Activated CD4-positive, alpha-beta memory T cell treated with anti-CD3 and anti-CD28 coated beads for 36 hours (primary cell): ENCODE data around the gene GRID1. TPM values are rescaled to one million over a fixed set of nuclear protein-coding genes. Genes with fewer than 3 reads are reported as not detected.

Experiments
- CTCF ChIA-PET: fragments of 350-600 bp; sonication (Branson Sonifier 250); formaldehyde crosslinking; loops from one replicate; lab custom pipeline; 2021; ENCODE audit warnings: antibody characterized with exemption, inconsistent platforms; lab: Charles Lee
- POLR2A ChIA-PET: fragments of 350-600 bp; sonication (Branson Sonifier 250); formaldehyde crosslinking; loops from one replicate; lab custom pipeline; 2021; ENCODE audit warnings: antibody characterized with exemption; lab: Charles Lee
- DNase-seq: peaks from one replicate; pipeline ENCODE4 v3.0.0-alpha.2; 2020
- H3K27ac Mint-ChIP-seq: one replicate; pipeline ENCODE4 v1.8.0; 2021; ENCODE audit warnings: mixed read lengths
- H3K27me3 Mint-ChIP-seq: one replicate; pipeline ENCODE4 v1.8.0; 2021; ENCODE audit warnings: mixed read lengths
- H3K36me3 Mint-ChIP-seq: one replicate; pipeline ENCODE4 v1.8.0; 2021; ENCODE audit warnings: mixed read lengths
- H3K4me1 Mint-ChIP-seq: one replicate; pipeline ENCODE4 v1.8.0; 2021; ENCODE audit warnings: low read depth, mixed read lengths
- H3K4me3 Mint-ChIP-seq: one replicate; pipeline ENCODE4 v1.8.0; 2021; ENCODE audit warnings: mild to moderate bottlenecking, mixed read lengths
- H3K9me3 Mint-ChIP-seq: one replicate; pipeline ENCODE4 v1.8.0; 2021; ENCODE audit warnings: mixed read lengths
- intact Hi-C: fragments of 100-400 bp; cut with micrococcal nuclease; formaldehyde crosslinking; loops from one replicate; pipeline ENCODE4 v1.15.1; 2023
- total RNA-seq, 2 experiments: library from RNA; stranded (reverse); gene quantifications; one replicate each; pipeline ENCODE4 v1.2.3, GENCODE V29; 2021

GRID1 gene
- total RNA-seq, 2 experiments from 2014 or later: not detected

- no peak overlapping the region for H3K27ac Mint-ChIP-seq
- no peak overlapping the region for H3K4me3 Mint-ChIP-seq
- DNase-seq: no peak
- H3K27me3 Mint-ChIP-seq: peaks cover 11% of the 10 kb centered on the region
- H3K4me1 Mint-ChIP-seq: no peaks in the 10 kb centered on the region
- ChIA-PET POLR2A (no interaction called here), CTCF (no interaction called here)
- H3K36me3 Mint-ChIP-seq: no peaks in the 10 kb centered on the region
- H3K9me3 Mint-ChIP-seq: no peaks in the 10 kb centered on the region
- intact Hi-C loops: no loop called here
These were observed 305.1 kb downstream of the GRID1 start for GRCh38 chr10:86061278-86062197.

GRCh38 chr10:86060386-86061277, 306.0 kb downstream of the GRID1 start:
- Mint-ChIP-seq H3K27ac (no peak overlapping the region), H3K4me1 (no peaks in the 10 kb centered on the region), H3K27me3 (peaks cover 15% of the 10 kb centered on the region), H3K36me3 (no peaks in the 10 kb centered on the region), H3K4me3 (no peak overlapping the region), H3K9me3 (no peaks in the 10 kb centered on the region)
- CTCF ChIA-PET: no interaction called here
- no peak for DNase-seq
- intact Hi-C loops: no loop called here
- POLR2A ChIA-PET: no interaction called here

GRCh38 chr10:86059892-86060291, 306.7 kb downstream of the GRID1 start:
- ChIA-PET CTCF (no interaction called here), POLR2A (no interaction called here)
- intact Hi-C loops: no loop called here
- Mint-ChIP-seq H3K36me3 (no peaks in the 10 kb centered on the region), H3K27me3 (peaks cover 18% of the 10 kb centered on the region), H3K9me3 (no peaks in the 10 kb centered on the region), H3K4me1 (no peaks in the 10 kb centered on the region), H3K4me3 (no peak overlapping the region), H3K27ac (no peak overlapping the region)
- DNase-seq: no peak

- Mint-ChIP-seq H3K9me3 (no peaks in the 10 kb centered on the region), H3K27ac (no peak overlapping the region), H3K4me1 (no peaks in the 10 kb centered on the region), H3K4me3 (no peak overlapping the region), H3K36me3 (no peaks in the 10 kb centered on the region), H3K27me3 (peaks cover 18% of the 10 kb centered on the region)
- intact Hi-C loops: no loop called here
- POLR2A ChIA-PET: no interaction called here
- CTCF ChIA-PET: no interaction called here
- no peak for DNase-seq
These were observed 307.6 kb downstream of the GRID1 start for GRCh38 chr10:86058964-86059363.

GRCh38 chr10:86057708-86058107, 308.9 kb downstream of the GRID1 start:
- no peaks in the 10 kb centered on the region for H3K9me3 Mint-ChIP-seq
- no peaks in the 10 kb centered on the region for H3K4me1 Mint-ChIP-seq
- H3K27me3 Mint-ChIP-seq: peaks cover 18% of the 10 kb centered on the region
- no peaks in the 10 kb centered on the region for H3K36me3 Mint-ChIP-seq
- intact Hi-C loops: no loop called here
- ChIA-PET POLR2A (interaction anchor here (0.7 kb wide), 1 partner anchor 10 kb away, joined by 3 read pairs; no protein-coding TSS in a partner anchor), CTCF (no interaction called here)
- H3K27ac Mint-ChIP-seq: no peak overlapping the region
- H3K4me3 Mint-ChIP-seq: no peak overlapping the region
- no peak for DNase-seq

- H3K4me1 Mint-ChIP-seq: no peaks in the 10 kb centered on the region
- ChIA-PET POLR2A (no interaction called here), CTCF (no interaction called here)
- H3K4me3 Mint-ChIP-seq: no peak overlapping the region
- no peaks in the 10 kb centered on the region for H3K9me3 Mint-ChIP-seq
- H3K27me3 Mint-ChIP-seq: peaks cover 18% of the 10 kb centered on the region
- H3K27ac Mint-ChIP-seq: no peak overlapping the region
- no peaks in the 10 kb centered on the region for H3K36me3 Mint-ChIP-seq
- no peak for DNase-seq
- intact Hi-C loops: no loop called here
These were observed 309.9 kb downstream of the GRID1 start for GRCh38 chr10:86056672-86057071.

- intact Hi-C loops: no loop called here
- H3K27ac Mint-ChIP-seq: no peak overlapping the region
- DNase-seq: no peak
- H3K27me3 Mint-ChIP-seq: peaks cover 18% of the 10 kb centered on the region
- H3K4me3 Mint-ChIP-seq: no peak overlapping the region
- H3K4me1 Mint-ChIP-seq: no peaks in the 10 kb centered on the region
- H3K36me3 Mint-ChIP-seq: no peaks in the 10 kb centered on the region
- H3K9me3 Mint-ChIP-seq: no peaks in the 10 kb centered on the region
- POLR2A ChIA-PET: no interaction called here
- CTCF ChIA-PET: no interaction called here
These were observed 310.7 kb downstream of the GRID1 start for GRCh38 chr10:86055928-86056327.

- POLR2A ChIA-PET: no interaction called here
- intact Hi-C loops: no loop called here
These were observed 312.9 kb downstream of the GRID1 start for GRCh38 chr10:86053675-86054074.

GRCh38 chr10:86051586-86051985, 315.0 kb downstream of the GRID1 start:
- no peaks in the 10 kb centered on the region for H3K9me3 Mint-ChIP-seq
- POLR2A ChIA-PET: no interaction called here
- no peak overlapping the region for H3K27ac Mint-ChIP-seq
- CTCF ChIA-PET: no interaction called here
- no peak for DNase-seq
- H3K36me3 Mint-ChIP-seq: no peaks in the 10 kb centered on the region
- peaks cover 22% of the 10 kb centered on the region for H3K4me1 Mint-ChIP-seq
- no peak overlapping the region for H3K4me3 Mint-ChIP-seq
- H3K27me3 Mint-ChIP-seq: peaks cover 14% of the 10 kb centered on the region
- intact Hi-C loops: no loop called here

More at GRCh38 chr10:86053675-86054074, 312.9 kb downstream of the GRID1 start:
- Mint-ChIP-seq H3K27me3 (peaks cover 23% of the 10 kb centered on the region), H3K4me1 (peaks cover 3% of the 10 kb centered on the region), H3K4me3 (no peak overlapping the region), H3K27ac (no peak overlapping the region), H3K36me3 (no peaks in the 10 kb centered on the region), H3K9me3 (no peaks in the 10 kb centered on the region)
- DNase-seq: no peak
- CTCF ChIA-PET: no interaction called here

- no peak for DNase-seq
- peaks cover 20% of the 10 kb centered on the region for H3K27me3 Mint-ChIP-seq
- H3K4me1 Mint-ChIP-seq: peaks cover 28% of the 10 kb centered on the region
- POLR2A ChIA-PET: no interaction called here
- no peaks in the 10 kb centered on the region for H3K9me3 Mint-ChIP-seq
- intact Hi-C loops: no loop called here
- CTCF ChIA-PET: no interaction called here
- no peak overlapping the region for H3K4me3 Mint-ChIP-seq
- no peak overlapping the region for H3K27ac Mint-ChIP-seq
- no peaks in the 10 kb centered on the region for H3K36me3 Mint-ChIP-seq
These were observed 317.2 kb downstream of the GRID1 start for GRCh38 chr10:86049442-86049841.

GRCh38 chr10:86048973-86049372, 317.6 kb downstream of the GRID1 start:
- intact Hi-C loops: no loop called here
- no peak overlapping the region for H3K27ac Mint-ChIP-seq
- POLR2A ChIA-PET: no interaction called here
- DNase-seq: no peak
- H3K4me3 Mint-ChIP-seq: no peak overlapping the region
- peaks cover 20% of the 10 kb centered on the region for H3K27me3 Mint-ChIP-seq
- no peaks in the 10 kb centered on the region for H3K36me3 Mint-ChIP-seq
- CTCF ChIA-PET: no interaction called here
- H3K4me1 Mint-ChIP-seq: peaks cover 28% of the 10 kb centered on the region
- H3K9me3 Mint-ChIP-seq: no peaks in the 10 kb centered on the region

GRCh38 chr10:86048571-86048970, 318.0 kb downstream of the GRID1 start:
- peaks cover 28% of the 10 kb centered on the region for H3K4me1 Mint-ChIP-seq
- ChIA-PET CTCF (no interaction called here), POLR2A (no interaction called here)
- no peak for DNase-seq
- no peaks in the 10 kb centered on the region for H3K36me3 Mint-ChIP-seq
- H3K27ac Mint-ChIP-seq: no peak overlapping the region
- H3K27me3 Mint-ChIP-seq: peaks cover 21% of the 10 kb centered on the region
- no peaks in the 10 kb centered on the region for H3K9me3 Mint-ChIP-seq
- no peak overlapping the region for H3K4me3 Mint-ChIP-seq
- intact Hi-C loops: no loop called here
